Activated CD8-positive, alpha-beta T cell treated with anti-CD3 and anti-CD28 coated beads for 36 hours (primary cell): ENCODE results near the gene ASIC4. TPM values are rescaled to one million over a fixed set of nuclear protein-coding genes. Genes with fewer than 3 reads are reported as not detected.

ENCODE experiments used
- ATAC-seq: fragments of 200-7000 bp; cut with Tn5 transposase; one replicate; pipeline ENCODE4 v1.10.0; 2021; ENCODE audit warnings: mild to moderate bottlenecking, moderate library complexity
- CTCF ChIA-PET: fragments of 350-600 bp; sonication (Branson Sonifier 250); formaldehyde crosslinking; loops from one replicate; lab custom pipeline; 2021; ENCODE audit warnings: antibody characterized with exemption; lab: Charles Lee
- POLR2A ChIA-PET: fragments of 350-600 bp; sonication (Branson Sonifier 250); formaldehyde crosslinking; loops from one replicate; lab custom pipeline; 2021; ENCODE audit warnings: antibody characterized with exemption; lab: Charles Lee
- DNase-seq: peaks from one replicate; pipeline ENCODE4 v3.0.0-alpha.2; 2020
- H3K27ac Mint-ChIP-seq: one replicate; pipeline ENCODE4 v1.8.0; 2021; ENCODE audit warnings: mild to moderate bottlenecking, mixed read lengths
- H3K27me3 Mint-ChIP-seq: one replicate; pipeline ENCODE4 v1.8.0; 2021; ENCODE audit warnings: mixed read lengths
- H3K36me3 Mint-ChIP-seq: one replicate; pipeline ENCODE4 v1.8.0; 2021; ENCODE audit warnings: low read depth, mixed read lengths
- H3K4me1 Mint-ChIP-seq: one replicate; pipeline ENCODE4 v1.8.0; 2021; ENCODE audit warnings: low read depth, mixed read lengths
- H3K4me3 Mint-ChIP-seq: one replicate; pipeline ENCODE4 v1.8.0; 2021; ENCODE audit warnings: mild to moderate bottlenecking, moderate library complexity, mixed read lengths
- H3K9me3 Mint-ChIP-seq: one replicate; pipeline ENCODE4 v1.8.0; 2021; ENCODE audit warnings: mixed read lengths
- intact Hi-C: fragments of 100-400 bp; cut with micrococcal nuclease; formaldehyde crosslinking; loops from one replicate; pipeline ENCODE4 v1.10.0; 2022
- total RNA-seq, 2 experiments: library from RNA; stranded (reverse); gene quantifications; one replicate each; pipeline ENCODE4 v1.2.3, GENCODE V29; 2021
- TF ChIP-seq, protein P1 (sequence below): fragments of 200-600 bp; IDR thresholded peaks from one replicate; pipeline ENCODE4 v1.8.0; 2022; ENCODE audit warnings: antibody characterized with exemption, mild to moderate bottlenecking

The ASIC4 gene
- total RNA-seq, 2 experiments from 2014 or later = not detected

GRCh38 chr2:219566640-219567039, 52.4 kb downstream of the ASIC4 start:
- Mint-ChIP-seq H3K27me3 (peaks cover 25% of the 10 kb centered on the region), H3K36me3 (no peaks in the 10 kb centered on the region), H3K9me3 (no peaks in the 10 kb centered on the region), H3K27ac (no peak overlapping the region), H3K4me1 (no peaks in the 10 kb centered on the region), H3K4me3 (no peak overlapping the region)
- POLR2A ChIA-PET = no interaction called here
- intact Hi-C loops = no loop called here
- DNase-seq (no peak), ATAC-seq (no peak)
- TF ChIP-seq, protein P1, sequence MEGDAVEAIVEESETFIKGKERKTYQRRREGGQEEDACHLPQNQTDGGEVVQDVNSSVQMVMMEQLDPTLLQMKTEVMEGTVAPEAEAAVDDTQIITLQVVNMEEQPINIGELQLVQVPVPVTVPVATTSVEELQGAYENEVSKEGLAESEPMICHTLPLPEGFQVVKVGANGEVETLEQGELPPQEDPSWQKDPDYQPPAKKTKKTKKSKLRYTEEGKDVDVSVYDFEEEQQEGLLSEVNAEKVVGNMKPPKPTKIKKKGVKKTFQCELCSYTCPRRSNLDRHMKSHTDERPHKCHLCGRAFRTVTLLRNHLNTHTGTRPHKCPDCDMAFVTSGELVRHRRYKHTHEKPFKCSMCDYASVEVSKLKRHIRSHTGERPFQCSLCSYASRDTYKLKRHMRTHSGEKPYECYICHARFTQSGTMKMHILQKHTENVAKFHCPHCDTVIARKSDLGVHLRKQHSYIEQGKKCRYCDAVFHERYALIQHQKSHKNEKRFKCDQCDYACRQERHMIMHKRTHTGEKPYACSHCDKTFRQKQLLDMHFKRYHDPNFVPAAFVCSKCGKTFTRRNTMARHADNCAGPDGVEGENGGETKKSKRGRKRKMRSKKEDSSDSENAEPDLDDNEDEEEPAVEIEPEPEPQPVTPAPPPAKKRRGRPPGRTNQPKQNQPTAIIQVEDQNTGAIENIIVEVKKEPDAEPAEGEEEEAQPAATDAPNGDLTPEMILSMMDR = no peak
- CTCF ChIA-PET = interaction anchor here (1.1 to 1.4 kb wide), 2 partner anchors 26 to 37 kb away, joined by 3 read pairs; no protein-coding TSS in a partner anchor

DNA sequence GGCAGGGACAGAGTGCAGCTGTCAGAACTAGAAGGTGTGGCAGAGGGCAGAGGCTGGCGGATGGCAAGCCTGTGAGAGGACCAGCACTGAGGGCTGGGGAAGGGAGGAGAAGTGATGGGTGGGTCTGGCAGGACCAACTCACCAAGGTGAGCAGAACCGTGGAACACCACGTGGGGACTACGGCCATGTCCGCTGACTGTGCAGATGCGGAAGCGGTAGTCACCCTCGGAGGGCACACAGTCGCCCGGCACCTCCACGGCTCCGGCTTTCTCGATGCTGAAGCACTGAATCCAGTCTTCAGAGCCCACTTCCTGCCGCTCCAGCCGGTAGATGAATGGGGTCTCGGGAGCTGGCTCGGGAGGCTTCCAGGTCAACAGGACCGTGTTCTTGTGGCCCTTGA, 52.8 kb downstream of the ASIC4 start:
- TF ChIP-seq, protein P1 = no peak
- intact Hi-C loops = no loop called here
- H3K36me3 Mint-ChIP-seq = no peaks in the 10 kb centered on the region
- H3K27me3 Mint-ChIP-seq = peaks cover 30% of the 10 kb centered on the region
- H3K4me3 Mint-ChIP-seq = no peak overlapping the region
- DNase-seq = no peak
- H3K9me3 Mint-ChIP-seq = no peaks in the 10 kb centered on the region
- no peak for ATAC-seq
- POLR2A ChIA-PET = no interaction called here
- CTCF ChIA-PET = interaction anchor here (0.7 to 1.4 kb wide), 3 partner anchors 26 to 71 kb away, joined by 3 read pairs; a partner anchor contains a TSS
- H3K4me1 Mint-ChIP-seq = no peaks in the 10 kb centered on the region
- H3K27ac Mint-ChIP-seq = no peak overlapping the region

DNA sequence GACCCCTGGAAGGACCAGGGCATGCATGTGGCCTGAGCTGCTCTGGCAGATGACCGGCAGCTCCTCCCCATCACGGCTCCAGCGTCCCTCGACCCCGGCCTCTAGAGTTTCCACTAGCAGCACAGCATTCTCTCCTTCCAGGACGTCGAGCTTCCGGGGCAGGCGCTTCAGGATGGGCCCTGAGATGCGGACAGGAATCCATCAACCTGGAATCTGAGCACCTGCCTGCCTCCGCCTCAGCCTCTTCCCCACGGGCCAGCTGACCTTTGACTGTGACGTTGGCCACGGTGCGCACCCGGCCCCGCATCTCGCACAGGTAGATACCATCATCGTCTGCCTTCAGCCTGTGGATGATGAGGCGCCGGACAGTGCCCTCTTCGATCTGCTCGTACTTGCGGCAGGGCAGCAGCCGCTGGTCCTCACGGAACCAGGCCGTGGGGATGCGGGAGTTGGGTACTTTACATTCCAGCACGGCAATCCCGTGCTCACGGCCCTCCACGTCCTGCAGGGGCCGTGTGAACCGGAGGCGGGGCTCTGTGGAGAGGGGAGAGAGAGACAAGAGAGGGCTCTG, 53.6 kb downstream of the ASIC4 start:
- no peak overlapping the region for H3K27ac Mint-ChIP-seq
- CTCF ChIA-PET = interaction anchor here (0.7 kb wide), 1 partner anchor 72 kb away, joined by 3 read pairs; a partner anchor contains a TSS
- no peak overlapping the region for H3K4me3 Mint-ChIP-seq
- intact Hi-C loops = no loop called here
- H3K4me1 Mint-ChIP-seq = no peaks in the 10 kb centered on the region
- H3K9me3 Mint-ChIP-seq = no peaks in the 10 kb centered on the region
- H3K36me3 Mint-ChIP-seq = no peaks in the 10 kb centered on the region
- TF ChIP-seq, protein P1 = no peak
- no peak for ATAC-seq
- peaks cover 34% of the 10 kb centered on the region for H3K27me3 Mint-ChIP-seq
- DNase-seq = no peak
- POLR2A ChIA-PET = no interaction called here

DNA sequence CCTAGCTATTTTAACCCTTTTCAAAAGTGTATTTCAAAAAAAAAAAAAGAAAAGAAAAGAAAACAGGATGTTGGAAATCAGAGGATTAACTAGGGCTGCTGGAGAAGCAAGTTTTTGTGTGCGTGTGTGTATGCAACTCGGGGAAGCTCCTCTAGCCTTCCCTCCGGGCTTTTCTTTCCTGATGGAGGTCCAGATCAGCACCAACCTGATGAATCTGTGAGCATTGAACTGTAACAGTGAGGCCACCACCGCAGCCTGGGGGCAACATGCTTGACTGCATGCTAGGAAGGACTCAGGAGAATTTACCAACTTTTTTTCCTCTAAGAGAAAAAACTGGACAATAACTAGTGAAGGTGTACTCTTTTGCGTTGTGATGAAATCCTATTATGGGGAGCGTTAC, 54.8 kb downstream of the ASIC4 start:
- ChIA-PET POLR2A (no interaction called here), CTCF (no interaction called here)
- DNase-seq (no peak), ATAC-seq (no peak)
- Mint-ChIP-seq H3K27ac (no peak overlapping the region), H3K9me3 (no peaks in the 10 kb centered on the region), H3K4me1 (no peaks in the 10 kb centered on the region), H3K36me3 (no peaks in the 10 kb centered on the region), H3K27me3 (peaks cover 39% of the 10 kb centered on the region), H3K4me3 (no peak overlapping the region)
- TF ChIP-seq, protein P1 = no peak
- intact Hi-C loops = no loop called here

GRCh38 chr2:219569635-219570034, 55.4 kb downstream of the ASIC4 start:
- Mint-ChIP-seq H3K36me3 (no peaks in the 10 kb centered on the region), H3K27me3 (peaks cover 38% of the 10 kb centered on the region), H3K9me3 (no peaks in the 10 kb centered on the region), H3K4me3 (peak overlapping the region; percentile 7), H3K4me1 (no peaks in the 10 kb centered on the region), H3K27ac (no peak overlapping the region)
- intact Hi-C loops = no loop called here
- TF ChIP-seq, protein P1 = no peak
- POLR2A ChIA-PET = no interaction called here
- CTCF ChIA-PET = interaction anchor here (0.8 kb wide), 1 partner anchor 9 kb away, joined by 4 read pairs; no protein-coding TSS in a partner anchor
- DNase-seq = no peak
- ATAC-seq = no peak
